ENCODE results near the gene MIER2.

MIER2 gene

GRCh38 chr19:306151-306900, 38.3 kb downstream of the MIER2 start:
- DNase-seq = no peak

- DNase-seq = no peak
Observed at GRCh38 chr19:305240-306150, 39.1 kb downstream of the MIER2 start.

- no peak for DNase-seq
Observed at GRCh38 chr19:296476-297225, 47.9 kb downstream of the MIER2 start.

DNA sequence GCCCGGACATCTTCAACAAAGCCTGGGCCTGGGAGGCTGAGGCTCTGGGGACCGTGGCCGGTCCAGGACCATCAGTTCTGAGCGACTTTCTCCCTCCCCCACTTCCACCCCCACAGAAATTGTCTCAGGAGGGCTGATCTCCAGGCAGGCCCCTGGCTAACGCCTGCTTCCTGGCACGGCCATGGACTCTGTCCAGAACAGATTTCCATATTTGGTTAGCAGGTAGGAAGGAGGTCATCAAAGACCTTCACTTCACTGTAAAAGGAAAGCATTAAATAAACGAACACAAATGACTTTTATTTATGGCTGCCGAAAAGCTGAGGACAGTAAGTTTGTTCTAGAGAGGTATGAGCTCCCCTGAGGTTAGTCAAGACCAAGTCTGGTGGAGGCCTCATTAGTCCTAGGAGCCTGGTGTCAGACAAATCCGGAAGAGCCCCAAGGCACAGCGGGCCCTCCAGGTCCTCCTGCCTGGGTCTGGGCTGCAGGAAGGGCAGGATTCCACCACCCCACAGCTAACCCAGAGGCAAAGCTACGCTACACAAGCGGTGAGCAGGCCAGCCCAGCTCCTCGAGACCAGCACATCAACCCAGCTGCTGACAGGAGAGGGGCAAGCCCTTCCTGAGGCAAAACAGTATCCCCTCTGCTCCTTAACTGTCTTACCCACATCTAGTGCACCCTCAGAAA, 48.8 kb downstream of the MIER2 start:
- no peak for DNase-seq

GRCh38 chr19:294946-295686, 49.5 kb downstream of the MIER2 start:
- DNase-seq = no peak

DNA sequence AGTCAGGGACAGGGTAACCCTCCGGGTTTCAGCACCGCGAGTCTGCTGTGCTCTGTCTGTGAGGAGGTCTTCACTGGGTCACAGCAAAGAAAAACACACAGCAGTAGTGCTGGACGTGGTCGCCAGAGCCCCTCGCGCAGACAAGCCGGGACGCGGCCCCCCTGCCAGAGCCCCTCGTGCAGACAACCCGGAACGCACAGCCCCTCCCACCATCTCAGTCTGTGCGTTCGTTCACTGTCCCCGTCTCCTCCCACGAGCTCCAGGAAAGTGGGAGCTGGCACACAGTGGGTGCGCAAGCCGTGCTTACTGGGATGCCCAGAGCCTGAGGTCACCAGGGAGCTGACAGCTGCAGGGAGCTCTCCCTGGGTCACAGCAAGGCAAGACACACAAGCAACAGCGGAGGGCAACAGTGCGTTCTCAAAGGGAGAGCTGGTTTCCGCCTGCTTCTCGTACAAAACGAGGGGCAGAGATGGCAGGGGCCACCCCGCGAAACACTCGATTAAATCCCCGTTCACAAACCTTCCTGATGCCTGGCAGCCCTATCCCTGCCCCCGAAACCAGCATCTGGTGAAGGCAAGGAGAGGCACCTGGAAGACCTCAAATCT, 50.2 kb downstream of the MIER2 start:
- DNase-seq = no peak

- no peak for DNase-seq
Observed at GRCh38 chr19:293436-294110, 51.0 kb downstream of the MIER2 start.

GRCh38 chr19:292951-293350, 51.6 kb downstream of the MIER2 start:
- no peak for DNase-seq

- no peak for DNase-seq
Observed at GRCh38 chr19:292281-292884, 52.2 kb downstream of the MIER2 start.

GRCh38 chr19:291561-292280, 52.9 kb downstream of the MIER2 start:
- no peak for DNase-seq

DNA sequence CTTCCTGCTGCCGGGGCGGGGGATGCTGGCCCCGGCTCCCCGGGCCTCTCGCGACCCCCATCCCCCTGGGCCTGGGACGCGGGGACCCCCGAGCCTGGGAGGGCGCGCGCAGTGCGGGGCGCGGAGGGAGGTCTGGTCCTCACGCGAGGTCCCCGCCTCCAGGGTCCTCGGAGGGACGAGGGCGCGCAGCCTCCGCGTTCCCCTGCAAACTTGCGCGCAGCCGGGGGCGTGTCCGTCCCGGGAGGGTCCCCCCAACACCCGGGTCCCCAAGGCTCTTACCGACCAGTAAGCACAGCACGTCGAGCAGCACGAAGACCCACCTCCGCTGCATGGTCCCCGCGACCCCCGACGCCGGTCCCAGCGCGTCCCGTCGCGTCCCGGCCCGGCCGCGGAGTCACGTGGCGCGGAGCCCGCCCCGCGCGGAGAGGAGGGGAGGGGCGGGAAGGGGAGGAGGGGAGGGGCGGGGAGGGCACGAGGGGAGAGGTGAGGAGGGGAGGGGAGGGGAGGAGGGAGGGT, 53.5 kb downstream of the MIER2 start, which contains the start of gene PLPP2:
Gene PLPP2, minus strand, starts transcription at position 398 of the 516 bp plus-strand sequence. Its CDS starts 67 bp downstream, at position 331.
- peak in 1 of 2 donors; percentile 48 for DNase-seq

GRCh38 chr19:290372-291005, 54.1 kb downstream of the MIER2 start:
- DNase-seq = peak; percentile 76 to 80

GRCh38 chr19:289651-290371, 54.8 kb downstream of the MIER2 start:
- DNase-seq = no peak

GRCh38 chr19:288911-289310, 55.7 kb downstream of the MIER2 start:
- DNase-seq = no peak

DNA sequence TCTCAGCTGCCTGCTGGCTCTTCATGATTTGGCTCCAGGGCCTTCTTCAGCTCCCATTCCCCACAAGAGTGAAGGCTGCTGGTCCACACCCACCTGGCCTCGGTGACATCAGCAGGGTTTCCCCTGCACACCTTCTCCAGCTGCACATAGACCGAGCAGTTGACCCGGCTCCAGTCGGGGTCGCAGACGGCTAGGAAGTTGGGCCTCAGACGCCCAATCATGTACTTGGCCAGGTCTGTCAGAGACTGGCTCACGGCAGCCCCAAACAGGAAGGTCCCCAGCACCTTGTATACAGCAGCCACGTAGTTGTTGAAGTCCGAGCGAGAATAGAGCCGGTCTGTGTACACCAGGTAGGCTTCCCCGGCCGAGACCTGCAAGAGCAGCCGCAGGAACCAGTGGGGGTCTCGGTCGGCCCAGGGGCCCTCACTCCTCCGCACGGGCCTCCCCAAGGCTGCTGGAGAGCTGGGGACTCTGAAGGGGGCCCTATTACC, 57.2 kb downstream of the MIER2 start:
- no peak for DNase-seq

DNA sequence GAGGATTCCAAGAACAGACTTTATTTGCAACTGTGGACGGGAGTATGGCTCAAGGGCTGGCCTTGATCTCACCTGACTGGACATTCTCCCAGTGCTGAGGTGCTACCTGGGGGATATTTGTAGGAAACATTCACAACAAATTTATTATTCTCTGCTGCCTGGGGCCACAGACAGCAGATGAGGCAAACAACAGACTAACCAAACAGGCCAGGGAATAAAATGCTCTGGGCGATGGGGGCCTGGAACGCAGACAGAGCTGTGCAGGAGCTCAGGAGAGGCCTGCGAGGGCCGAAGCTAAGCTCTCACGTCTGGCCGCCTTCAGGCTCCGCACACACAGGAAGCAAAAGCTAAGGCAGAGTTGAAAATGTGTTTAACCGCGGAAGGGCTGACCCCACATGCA, 61.2 kb downstream of the MIER2 start:
- DNase-seq = no peak

DNA sequence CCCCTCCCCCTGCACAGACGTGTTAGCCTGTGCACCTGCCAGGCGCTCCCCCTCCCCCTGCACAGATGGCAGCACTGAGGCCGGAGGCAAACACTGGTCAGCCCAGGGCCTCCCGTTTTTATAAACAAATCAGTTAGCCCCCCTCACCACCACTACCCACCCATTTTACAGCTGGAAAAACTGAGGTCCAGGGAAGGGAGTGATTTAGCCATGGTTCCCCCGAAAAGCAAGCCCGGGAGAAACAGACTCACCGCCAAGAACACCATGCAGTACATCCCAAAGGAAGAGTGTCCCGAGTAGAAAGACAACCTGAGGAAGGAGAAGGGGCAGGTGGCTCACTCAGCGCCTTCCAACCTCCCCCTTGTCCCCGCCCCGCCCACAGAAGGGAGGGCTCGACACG, 62.1 kb downstream of the MIER2 start:
- no peak for DNase-seq

DNA sequence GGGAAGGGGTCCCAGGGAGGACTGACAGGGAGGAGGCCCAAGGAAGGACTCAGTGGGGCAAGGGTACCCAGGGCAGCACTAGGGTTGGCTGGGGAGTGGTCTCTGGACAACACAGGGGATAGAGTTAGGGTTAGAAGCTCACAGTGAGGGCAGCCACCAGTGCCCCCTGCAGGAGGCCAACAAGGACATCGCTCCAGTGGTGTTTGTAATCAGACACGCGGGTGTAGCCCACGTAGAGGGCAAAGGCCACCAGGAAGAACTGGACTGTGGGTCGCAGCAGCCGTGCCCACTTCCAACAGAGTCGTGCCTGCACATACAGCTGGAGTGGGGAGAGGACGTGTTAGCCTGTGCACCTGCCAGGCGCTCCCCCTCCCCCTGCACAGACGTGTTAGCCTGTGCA, 62.6 kb downstream of the MIER2 start:
- DNase-seq = no peak
